ENCODE results near the gene BCAS1.

- TF ChIP-seq POLR2A (IDR thresholded peaks at IDR 0.05; ENCODE audit: low read depth, low read length), result no peak
- TF ChIP-seq BCL11A (IDR thresholded peaks at IDR 0.05; ENCODE audit: low read depth, low read length), result no peak
- no peak for TF ChIP-seq JUND (IDR thresholded peaks at IDR 0.05; ENCODE audit: low read depth, low read length)
Observed at GRCh38 chr20:54068966-54069365, 1.4 kb downstream of the BCAS1 start.
